ENCODE results near the gene ATF5.
"Not testable (repeated sequence)": the region's sequence is repeated elsewhere in the genome, so short reads cannot be mapped to it uniquely, and the experiment has no call there.

Gene ATF5

GRCh38 chr19:49949742-49950589, 21.0 kb downstream of the ATF5 start:
- no peak for DNase-seq

- no peak for DNase-seq
Measured at GRCh38 chr19:49950590-49950948, 21.6 kb downstream of the ATF5 start.

- DNase-seq = no peak
Measured at GRCh38 chr19:49950956-49951526, 22.0 kb downstream of the ATF5 start.

- no peak for DNase-seq
Measured at GRCh38 chr19:49951806-49952478, 22.9 kb downstream of the ATF5 start.

GRCh38 chr19:49952479-49952836, 23.5 kb downstream of the ATF5 start:
- no peak for DNase-seq

- DNase-seq = no peak
Measured at GRCh38 chr19:49952906-49953305, 23.9 kb downstream of the ATF5 start.

GRCh38 chr19:49953416-49953815, 24.4 kb downstream of the ATF5 start:
- DNase-seq = no peak

GRCh38 chr19:49954092-49954829, 25.3 kb downstream of the ATF5 start:
- DNase-seq = no peak

- DNase-seq = no peak
Measured at GRCh38 chr19:49954933-49955332, 25.9 kb downstream of the ATF5 start.

- no peak for DNase-seq
Measured at GRCh38 chr19:49956115-49956495, 27.1 kb downstream of the ATF5 start.

- no peak for DNase-seq
Measured at GRCh38 chr19:49957262-49957915, 28.4 kb downstream of the ATF5 start.

- DNase-seq = not testable (repeated sequence)
Measured at GRCh38 chr19:49958144-49958543, 29.1 kb downstream of the ATF5 start.

- not testable (repeated sequence) for DNase-seq
Measured at GRCh38 chr19:49958596-49958995, 29.6 kb downstream of the ATF5 start.

GRCh38 chr19:49959892-49960291, 30.9 kb downstream of the ATF5 start:
- not testable (repeated sequence) for DNase-seq

GRCh38 chr19:49960980-49961379, 32.0 kb downstream of the ATF5 start, which contains the start of gene SIGLEC11:
Gene SIGLEC11, minus strand, starts transcription at chr19:49961172. Its CDS starts 91 bp downstream, at chr19:49961081.
- DNase-seq = not testable (repeated sequence)

- no peak for DNase-seq
Measured at GRCh38 chr19:49968279-49968922, 39.4 kb downstream of the ATF5 start.

- not testable (repeated sequence) for DNase-seq
Measured at GRCh38 chr19:49969355-49969754, 40.4 kb downstream of the ATF5 start.

GRCh38 chr19:49971991-49972411, 43.0 kb downstream of the ATF5 start:
- no peak for DNase-seq

GRCh38 chr19:49972841-49973240, 43.8 kb downstream of the ATF5 start:
- no peak for DNase-seq

- no peak for DNase-seq
Measured at GRCh38 chr19:49973987-49974386, 45.0 kb downstream of the ATF5 start.

GRCh38 chr19:49975051-49975450, 46.0 kb downstream of the ATF5 start:
- DNase-seq = no peak

GRCh38 chr19:49976496-49976895, 47.5 kb downstream of the ATF5 start:
- DNase-seq = no peak

Measured in activated CD4-positive, CD25-positive, alpha-beta regulatory T cell treated with anti-CD3 and anti-CD28 coated beads, Interleukin-2, amount 50 U/mL, for 72 hours (primary cell).